Thyroid gland (tissue), 4 donors: ENCODE data around the gene ITGA11.

Source experiments
- CTCF ChIP-seq, 6 experiments: fragments of 200-600 bp in 3 of 6; fragments of 450-650 bp in 3 of 6; sonication (generic) in 3 of 6; IDR thresholded peaks; one replicate each; pipeline ENCODE4 v1.5.1; 2016 to 2019; ENCODE audit warnings: antibody characterized with exemption in 6 of 6, mild to moderate bottlenecking in 2 of 6, inconsistent platforms in 1 of 6, moderate library complexity in 1 of 6
- POLR2A ChIP-seq, 2 donors: fragments of 450-650 bp; IDR thresholded peaks; one replicate each; pipeline ENCODE4 v1.6.1; 2017; ENCODE audit warnings: antibody characterized with exemption in 2 of 2, mild to moderate bottlenecking in 2 of 2, moderate library complexity in 1 of 2

DNA sequence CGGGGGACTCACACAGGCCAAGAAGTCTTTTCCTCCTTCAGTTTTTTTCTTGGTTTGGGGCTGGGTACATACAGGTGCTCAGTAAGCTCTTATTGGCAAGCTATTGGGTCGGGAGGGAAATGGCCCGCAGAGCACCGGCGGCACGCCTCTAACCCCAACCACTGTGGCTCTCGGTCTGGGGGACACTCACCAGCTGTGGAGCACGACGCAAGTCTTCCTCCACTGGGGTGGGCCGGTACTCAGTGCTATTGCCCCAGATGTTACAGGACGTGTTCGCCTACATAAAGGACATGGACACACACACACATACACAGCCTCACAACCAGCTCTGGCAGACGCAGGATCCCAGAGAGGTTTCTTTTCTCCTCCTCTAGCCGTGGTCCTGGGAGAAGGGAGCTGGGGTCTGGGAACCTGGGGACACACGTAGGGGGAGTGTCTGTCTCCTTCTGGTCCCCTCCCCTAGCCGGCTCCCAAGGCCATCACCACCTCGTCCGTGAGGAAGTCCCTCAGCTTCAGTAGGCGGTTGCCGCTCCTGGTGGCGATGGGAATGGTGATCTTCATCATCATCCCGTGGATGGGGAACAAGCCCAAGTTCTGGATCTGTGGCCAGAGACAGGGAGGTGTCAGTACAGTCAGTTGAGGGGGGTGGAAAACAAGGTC, 121.0 kb downstream of the ITGA11 start:
- no peak for TF ChIP-seq CTCF (IDR thresholded peaks at IDR 0.05)
- no peak for TF ChIP-seq POLR2A (IDR thresholded peaks at IDR 0.05)
